EL (cell line): ENCODE results near the gene LRRC74B.
"Not testable (repeated sequence)": the region's sequence is repeated elsewhere in the genome, so short reads cannot be mapped to it uniquely, and the experiment has no call there.

ENCODE experiments used
- DNase-seq: peaks from one replicate; pipeline ENCODE4 v3.0.0-alpha.2; 2016

LRRC74B gene

GRCh38 chr22:21077884-21078508 is 32.2 kb downstream of the LRRC74B start:
- DNase-seq: no peak

- DNase-seq: no peak
Observed at GRCh38 chr22:21078916-21079315, 33.2 kb downstream of the LRRC74B start.

GRCh38 chr22:21079493-21079892 is 33.7 kb downstream of the LRRC74B start:
- DNase-seq: no peak

GRCh38 chr22:21080435-21081137 is 34.8 kb downstream of the LRRC74B start:
- no peak for DNase-seq

- no peak for DNase-seq
Observed at GRCh38 chr22:21082248-21082647, 36.5 kb downstream of the LRRC74B start.

GRCh38 chr22:21087119-21087518 is 41.4 kb downstream of the LRRC74B start:
- no peak for DNase-seq

- not testable (repeated sequence) for DNase-seq
Observed at GRCh38 chr22:21087926-21088325, 42.2 kb downstream of the LRRC74B start.

GRCh38 chr22:21091220-21091619 is 45.5 kb downstream of the LRRC74B start:
- not testable (repeated sequence) for DNase-seq

GRCh38 chr22:21092797-21093554 is 47.2 kb downstream of the LRRC74B start:
- no peak for DNase-seq

GRCh38 chr22:21093555-21094137 is 47.9 kb downstream of the LRRC74B start:
- not testable (repeated sequence) for DNase-seq

- DNase-seq: no peak
Observed at GRCh38 chr22:21094911-21095772, 49.4 kb downstream of the LRRC74B start.

- DNase-seq: no peak
Observed at GRCh38 chr22:21095773-21096107, 50.0 kb downstream of the LRRC74B start.

GRCh38 chr22:21096878-21097277 is 51.1 kb downstream of the LRRC74B start:
- DNase-seq: not testable (repeated sequence)

- DNase-seq: no peak
Observed at GRCh38 chr22:21098099-21098671, 52.4 kb downstream of the LRRC74B start.

- DNase-seq: no peak
Observed at GRCh38 chr22:21099578-21099977, 53.8 kb downstream of the LRRC74B start.

GRCh38 chr22:21100149-21101032 is 54.6 kb downstream of the LRRC74B start:
- DNase-seq: peak; percentile 53

- peak; percentile 14 for DNase-seq
Observed at GRCh38 chr22:21101877-21102638, 56.3 kb downstream of the LRRC74B start.

- peak; percentile 83 for DNase-seq
Observed at GRCh38 chr22:21102659-21103267, 57.0 kb downstream of the LRRC74B start.

GRCh38 chr22:21103633-21104032 is 57.9 kb downstream of the LRRC74B start:
- no peak for DNase-seq

GRCh38 chr22:21104126-21104691 is 58.5 kb downstream of the LRRC74B start:
- DNase-seq: no peak
